ENCODE measurements around the gene ADAMTS17. TPM values are rescaled to one million over a fixed set of nuclear protein-coding genes. Genes with fewer than 3 reads are reported as not detected.
A peak's percentile ranks its signal among the peaks of the same experiment; 100 is the strongest.

ADAMTS17 gene
- total RNA-seq, 1 donor, result 0.81 TPM

DNA sequence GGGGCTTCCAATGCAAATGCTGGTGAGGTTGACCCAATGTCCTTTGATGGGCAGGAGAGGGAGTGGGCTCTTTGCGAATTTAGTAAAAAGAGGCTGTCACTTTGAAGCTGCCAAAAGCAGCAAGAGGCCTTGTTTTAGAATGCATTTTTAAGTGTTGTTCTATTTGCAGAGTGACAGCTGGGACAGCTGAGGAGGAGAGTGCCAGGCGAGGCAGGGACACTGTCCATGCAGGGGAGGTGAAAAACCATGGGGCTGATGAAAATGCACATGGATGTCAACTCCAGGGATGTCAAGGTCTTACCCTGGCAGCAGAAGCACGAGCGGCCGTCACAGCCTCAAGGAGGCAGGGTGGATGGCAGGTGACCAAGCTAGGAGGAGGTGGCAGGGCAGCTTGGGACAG lies 279.8 kb downstream of the ADAMTS17 start:
- DNase-seq (ENCODE audit: low read depth), result no peak
- TF ChIP-seq, protein P1, sequence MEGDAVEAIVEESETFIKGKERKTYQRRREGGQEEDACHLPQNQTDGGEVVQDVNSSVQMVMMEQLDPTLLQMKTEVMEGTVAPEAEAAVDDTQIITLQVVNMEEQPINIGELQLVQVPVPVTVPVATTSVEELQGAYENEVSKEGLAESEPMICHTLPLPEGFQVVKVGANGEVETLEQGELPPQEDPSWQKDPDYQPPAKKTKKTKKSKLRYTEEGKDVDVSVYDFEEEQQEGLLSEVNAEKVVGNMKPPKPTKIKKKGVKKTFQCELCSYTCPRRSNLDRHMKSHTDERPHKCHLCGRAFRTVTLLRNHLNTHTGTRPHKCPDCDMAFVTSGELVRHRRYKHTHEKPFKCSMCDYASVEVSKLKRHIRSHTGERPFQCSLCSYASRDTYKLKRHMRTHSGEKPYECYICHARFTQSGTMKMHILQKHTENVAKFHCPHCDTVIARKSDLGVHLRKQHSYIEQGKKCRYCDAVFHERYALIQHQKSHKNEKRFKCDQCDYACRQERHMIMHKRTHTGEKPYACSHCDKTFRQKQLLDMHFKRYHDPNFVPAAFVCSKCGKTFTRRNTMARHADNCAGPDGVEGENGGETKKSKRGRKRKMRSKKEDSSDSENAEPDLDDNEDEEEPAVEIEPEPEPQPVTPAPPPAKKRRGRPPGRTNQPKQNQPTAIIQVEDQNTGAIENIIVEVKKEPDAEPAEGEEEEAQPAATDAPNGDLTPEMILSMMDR (IDR thresholded peaks at IDR 0.05; ENCODE audit: insufficient read depth, low read length), result no peak

DNA sequence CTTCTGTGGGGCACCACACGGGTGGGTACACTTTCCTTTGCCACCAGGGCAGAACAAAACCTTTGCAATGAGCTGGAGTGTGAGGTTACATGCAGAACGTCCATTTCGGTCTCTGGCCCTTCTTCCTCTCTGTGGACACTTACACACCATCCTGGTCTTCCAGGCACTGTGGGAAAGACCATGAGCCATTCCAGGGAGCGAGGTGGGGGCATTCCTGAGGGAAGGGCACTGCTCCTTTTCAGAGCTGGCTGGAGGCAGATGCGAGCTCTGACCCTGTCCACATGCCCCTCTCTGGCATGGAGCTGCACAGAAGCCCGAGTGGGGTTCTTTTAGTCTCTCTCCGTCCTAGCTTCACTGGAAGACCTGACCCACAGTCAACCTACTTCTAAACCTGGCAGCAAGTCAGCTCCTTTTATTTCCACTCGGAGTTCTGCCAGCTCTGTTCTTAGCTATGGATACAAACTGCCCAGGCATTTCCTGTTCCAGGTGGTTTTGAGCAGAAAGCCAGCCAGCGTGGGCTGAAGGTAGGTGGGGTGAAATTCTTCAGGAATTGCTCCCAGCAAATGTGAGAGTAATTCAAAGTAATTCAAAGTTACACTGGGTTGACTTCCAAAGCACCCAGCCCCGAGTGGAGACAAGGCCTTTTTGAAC lies 281.4 kb downstream of the ADAMTS17 start:
- H3K4me3 ChIP-seq (ENCODE audit: low read depth, low read length), result no peak overlapping the region
- TF ChIP-seq, protein P1 (IDR thresholded peaks at IDR 0.05; ENCODE audit: insufficient read depth, low read length), result no peak
- peak; percentile 21 for DNase-seq (ENCODE audit: low read depth)

More for the DNA sequence above, 279.8 kb downstream of the ADAMTS17 start:
- no peak overlapping the region for H3K4me3 ChIP-seq (ENCODE audit: low read depth, low read length)

DNA sequence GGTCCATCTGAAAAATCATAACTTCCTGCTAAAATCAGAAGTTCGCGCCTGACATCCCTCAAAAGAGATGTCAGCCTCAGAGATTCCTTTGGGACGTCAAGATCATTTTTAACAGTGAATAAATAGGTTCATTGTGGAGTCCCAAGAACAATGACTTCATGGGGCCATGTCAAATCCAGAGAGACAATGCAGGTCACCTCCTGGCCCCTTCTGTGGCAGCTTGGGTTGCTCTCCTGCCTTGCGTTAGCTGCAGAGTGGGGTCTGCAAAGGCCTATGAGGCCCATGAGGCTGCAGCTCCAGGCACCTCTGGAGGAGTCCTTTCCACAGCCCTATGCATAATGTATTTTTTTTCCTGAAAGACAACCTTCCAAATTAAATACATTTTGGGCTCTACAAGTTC lies 282.3 kb downstream of the ADAMTS17 start:
- TF ChIP-seq, protein P1 (IDR thresholded peaks at IDR 0.05; ENCODE audit: insufficient read depth, low read length), result no peak
- H3K4me3 ChIP-seq (ENCODE audit: low read depth, low read length), result no peak overlapping the region
- DNase-seq (ENCODE audit: low read depth), result no peak

DNA sequence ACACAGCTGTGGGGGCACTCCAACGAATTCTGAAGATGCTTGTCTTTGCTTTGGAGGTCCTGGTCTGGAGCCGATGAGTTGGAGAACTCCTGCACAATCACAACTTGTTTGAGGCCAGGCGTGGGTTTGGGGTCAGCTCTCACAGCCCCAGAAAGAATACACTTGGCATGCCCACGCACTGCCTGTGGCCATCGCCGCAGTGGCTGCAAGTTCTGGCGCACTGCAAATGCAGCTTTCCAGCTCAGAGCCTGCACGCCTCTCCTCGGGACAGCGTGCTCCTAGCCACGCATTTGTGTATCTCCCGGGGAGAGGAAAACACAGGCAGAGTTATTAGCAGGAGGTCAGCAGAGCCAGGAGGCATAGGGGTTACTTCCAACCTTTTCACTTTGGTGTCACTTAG lies 282.7 kb downstream of the ADAMTS17 start:
- DNase-seq (ENCODE audit: low read depth), result no peak
- TF ChIP-seq, protein P1 (IDR thresholded peaks at IDR 0.05; ENCODE audit: insufficient read depth, low read length), result no peak
- H3K4me3 ChIP-seq (ENCODE audit: low read depth, low read length), result no peak overlapping the region

DNA sequence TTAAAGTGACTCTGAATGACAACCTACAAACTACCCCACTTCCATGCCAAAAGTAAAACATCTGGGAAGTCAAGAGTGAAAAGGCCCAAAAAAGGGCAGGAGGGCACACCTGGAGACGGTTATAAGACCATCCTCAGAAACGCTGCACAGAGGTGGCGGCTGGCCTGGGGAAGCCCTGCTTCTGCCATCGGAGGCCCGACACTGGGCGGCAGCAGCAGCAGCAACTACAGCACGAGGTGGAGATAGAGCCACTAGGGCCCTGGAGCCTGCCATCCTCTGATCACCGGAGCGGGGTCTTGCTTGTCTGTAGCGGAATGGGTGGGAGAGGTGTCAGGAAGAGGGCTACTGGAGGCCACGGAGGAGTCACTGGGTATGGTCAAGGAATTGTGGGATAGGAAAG lies 283.3 kb downstream of the ADAMTS17 start:
- no peak overlapping the region for H3K4me3 ChIP-seq (ENCODE audit: low read depth, low read length)
- TF ChIP-seq, protein P1 (IDR thresholded peaks at IDR 0.05; ENCODE audit: insufficient read depth, low read length), result no peak
- no peak for DNase-seq (ENCODE audit: low read depth)

DNA sequence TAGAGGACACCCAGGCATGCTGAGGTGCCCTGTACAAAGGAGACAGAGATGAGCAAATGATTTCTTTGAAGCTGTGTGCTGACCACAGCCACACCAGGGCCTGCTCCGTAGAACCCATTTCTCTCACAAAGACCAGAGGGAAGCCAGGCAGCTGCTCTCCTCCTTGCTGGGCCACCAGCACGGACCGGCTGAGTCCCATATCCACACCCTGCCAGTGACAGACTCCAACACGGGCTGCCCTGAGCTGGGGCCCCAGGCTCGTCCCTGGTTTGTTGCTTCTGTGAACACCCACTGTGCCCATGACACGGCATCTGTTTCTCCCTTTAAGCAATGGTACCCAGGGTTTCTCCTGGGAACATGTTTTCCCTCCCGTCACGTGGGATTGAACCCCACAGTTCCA lies 284.5 kb downstream of the ADAMTS17 start:
- TF ChIP-seq, protein P1 (IDR thresholded peaks at IDR 0.05; ENCODE audit: insufficient read depth, low read length), result no peak
- no peak overlapping the region for H3K4me3 ChIP-seq (ENCODE audit: low read depth, low read length)
- DNase-seq (ENCODE audit: low read depth), result no peak
